Measurements from ENCODE around the gene MARF1. TPM values are rescaled to one million over a fixed set of nuclear protein-coding genes. Genes with fewer than 3 reads are reported as not detected.
"Not testable (repeated sequence)": the region's sequence is repeated elsewhere in the genome, so short reads cannot be mapped to it uniquely, and the experiment has no call there.

The MARF1 gene
- total RNA-seq, 1 experiment from 2014 or later = 57.6 TPM

DNA sequence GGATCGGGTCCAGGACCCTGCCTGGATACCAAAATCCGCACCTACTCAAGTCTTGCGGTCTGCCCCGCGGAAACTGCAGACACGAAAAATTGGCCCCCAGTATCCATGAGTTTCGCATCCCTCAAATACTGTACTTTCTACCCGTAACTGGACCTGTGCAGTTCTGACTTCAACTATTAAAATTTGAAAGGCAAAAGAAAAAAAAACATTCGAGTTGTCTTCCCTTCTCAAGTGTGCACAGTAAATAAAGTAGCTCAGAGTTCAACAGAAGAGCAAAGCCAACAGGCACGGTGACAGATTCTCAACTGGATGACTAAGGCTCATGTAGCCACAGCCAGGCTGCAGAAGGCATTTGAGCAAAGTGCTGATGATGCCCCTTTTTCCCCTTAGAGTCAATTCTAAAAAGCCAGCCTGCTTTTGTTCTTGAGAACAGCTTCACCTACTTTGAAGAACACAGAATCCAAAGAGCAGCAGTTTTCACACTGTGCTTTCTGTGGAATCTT, 32.5 kb downstream of the MARF1 start:
- peaks cover 9% of the 10 kb centered on the region for H3K4me1 Mint-ChIP-seq (ENCODE audit: low read depth, unreplicated experiment)
- H3K4me3 Mint-ChIP-seq (ENCODE audit: low read depth, unreplicated experiment) = no peak overlapping the region
- H3K27ac Mint-ChIP-seq (ENCODE audit: unreplicated experiment) = no peak overlapping the region
- no TSS peak for BruUV-seq (replicated peaks)
- CTCF ChIA-PET = no interaction called here
- H3K9me3 Mint-ChIP-seq (ENCODE audit: low read depth, unreplicated experiment) = no peaks in the 10 kb centered on the region
- TF ChIP-seq, protein P1, sequence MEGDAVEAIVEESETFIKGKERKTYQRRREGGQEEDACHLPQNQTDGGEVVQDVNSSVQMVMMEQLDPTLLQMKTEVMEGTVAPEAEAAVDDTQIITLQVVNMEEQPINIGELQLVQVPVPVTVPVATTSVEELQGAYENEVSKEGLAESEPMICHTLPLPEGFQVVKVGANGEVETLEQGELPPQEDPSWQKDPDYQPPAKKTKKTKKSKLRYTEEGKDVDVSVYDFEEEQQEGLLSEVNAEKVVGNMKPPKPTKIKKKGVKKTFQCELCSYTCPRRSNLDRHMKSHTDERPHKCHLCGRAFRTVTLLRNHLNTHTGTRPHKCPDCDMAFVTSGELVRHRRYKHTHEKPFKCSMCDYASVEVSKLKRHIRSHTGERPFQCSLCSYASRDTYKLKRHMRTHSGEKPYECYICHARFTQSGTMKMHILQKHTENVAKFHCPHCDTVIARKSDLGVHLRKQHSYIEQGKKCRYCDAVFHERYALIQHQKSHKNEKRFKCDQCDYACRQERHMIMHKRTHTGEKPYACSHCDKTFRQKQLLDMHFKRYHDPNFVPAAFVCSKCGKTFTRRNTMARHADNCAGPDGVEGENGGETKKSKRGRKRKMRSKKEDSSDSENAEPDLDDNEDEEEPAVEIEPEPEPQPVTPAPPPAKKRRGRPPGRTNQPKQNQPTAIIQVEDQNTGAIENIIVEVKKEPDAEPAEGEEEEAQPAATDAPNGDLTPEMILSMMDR (IDR thresholded peaks at IDR 0.05; ENCODE audit: unreplicated experiment) = no peak
- no peak for DNase-seq
- H3K36me3 Mint-ChIP-seq (ENCODE audit: insufficient read depth, unreplicated experiment) = peaks cover 44% of the 10 kb centered on the region
- H3K27me3 Mint-ChIP-seq (ENCODE audit: unreplicated experiment) = no peaks in the 10 kb centered on the region
- intact Hi-C loops (cut with micrococcal nuclease; ENCODE audit: unreplicated experiment) = no loop called here

DNA sequence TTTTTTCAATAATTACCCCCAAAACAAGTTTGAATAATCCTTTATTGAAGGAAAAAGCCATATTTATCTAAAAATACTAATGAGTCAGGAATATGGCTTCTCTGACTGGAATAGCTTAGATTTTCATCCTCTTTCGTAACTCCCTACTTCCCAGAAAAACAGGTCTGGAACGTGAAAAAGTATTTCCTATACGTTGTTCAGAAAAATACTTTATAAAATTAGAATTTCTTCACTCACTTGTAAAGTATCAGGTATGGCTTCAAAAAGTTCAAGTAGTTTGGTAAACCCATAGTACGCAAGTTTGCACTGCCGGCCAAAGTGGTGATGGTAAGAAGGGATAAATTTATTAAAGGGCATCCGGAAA, 33.7 kb downstream of the MARF1 start:
- no peaks in the 10 kb centered on the region for H3K27me3 Mint-ChIP-seq (ENCODE audit: unreplicated experiment)
- H3K27ac Mint-ChIP-seq (ENCODE audit: unreplicated experiment) = no peak overlapping the region
- no peak overlapping the region for H3K4me3 Mint-ChIP-seq (ENCODE audit: low read depth, unreplicated experiment)
- CTCF ChIA-PET = no interaction called here
- intact Hi-C loops (cut with micrococcal nuclease; ENCODE audit: unreplicated experiment) = no loop called here
- no TSS peak for BruUV-seq (replicated peaks)
- no peaks in the 10 kb centered on the region for H3K9me3 Mint-ChIP-seq (ENCODE audit: low read depth, unreplicated experiment)
- TF ChIP-seq, protein P1 (IDR thresholded peaks at IDR 0.05; ENCODE audit: unreplicated experiment) = no peak
- no peak for DNase-seq
- peaks cover 9% of the 10 kb centered on the region for H3K4me1 Mint-ChIP-seq (ENCODE audit: low read depth, unreplicated experiment)
- H3K36me3 Mint-ChIP-seq (ENCODE audit: insufficient read depth, unreplicated experiment) = peaks cover 43% of the 10 kb centered on the region

DNA sequence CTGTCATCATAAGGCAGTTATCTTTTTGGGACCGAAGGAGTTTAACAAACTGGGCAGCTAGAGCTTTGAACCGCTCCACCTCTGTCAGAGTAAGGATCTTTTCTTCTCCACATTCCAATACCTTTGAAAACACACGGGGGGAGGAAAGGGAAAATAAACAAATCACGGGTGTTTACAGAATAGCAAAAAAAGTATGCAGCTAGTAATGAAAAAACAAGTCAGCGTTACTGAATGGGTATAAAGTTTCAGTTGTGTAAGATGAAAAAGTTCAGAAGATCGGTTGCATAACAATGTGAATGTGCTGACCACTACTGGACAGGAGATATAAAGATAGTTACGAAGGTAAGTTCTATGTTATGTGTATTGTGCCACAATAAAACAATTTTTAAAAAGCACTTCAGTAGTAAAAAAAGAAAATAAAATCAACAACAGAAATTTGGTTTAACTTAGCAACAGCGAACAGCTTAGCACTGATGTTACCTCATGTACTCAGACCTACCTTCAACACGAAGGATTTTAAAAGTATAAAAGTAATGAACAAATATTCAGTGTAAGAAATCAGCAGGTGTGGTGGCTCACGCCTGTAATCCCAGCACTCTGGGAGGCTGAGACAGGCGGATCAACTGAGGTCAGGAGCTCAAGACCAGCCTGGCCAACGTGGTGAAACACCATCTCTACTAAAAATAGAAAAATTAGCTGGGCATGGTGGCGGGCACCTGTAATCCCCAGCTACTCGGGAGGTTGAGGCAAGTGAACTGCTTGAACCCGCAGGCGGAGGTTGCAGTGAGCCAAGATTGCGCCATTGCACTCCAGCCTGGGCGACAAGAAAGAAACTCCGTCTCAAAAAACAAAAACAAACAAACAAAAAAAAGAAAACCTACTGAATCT, 34.3 kb downstream of the MARF1 start:
- DNase-seq = no peak
- intact Hi-C loops (cut with micrococcal nuclease; ENCODE audit: unreplicated experiment) = no loop called here
- CTCF ChIA-PET = no interaction called here
- Mint-ChIP-seq H3K36me3 (ENCODE audit: insufficient read depth, unreplicated experiment) (peaks cover 36% of the 10 kb centered on the region), H3K27ac (ENCODE audit: unreplicated experiment) (no peak overlapping the region), H3K9me3 (ENCODE audit: low read depth, unreplicated experiment) (no peaks in the 10 kb centered on the region), H3K27me3 (ENCODE audit: unreplicated experiment) (no peaks in the 10 kb centered on the region), H3K4me3 (ENCODE audit: low read depth, unreplicated experiment) (no peak overlapping the region), H3K4me1 (ENCODE audit: low read depth, unreplicated experiment) (peaks cover 4% of the 10 kb centered on the region)
- TF ChIP-seq, protein P1 (IDR thresholded peaks at IDR 0.05; ENCODE audit: unreplicated experiment) = no peak
- BruUV-seq (replicated peaks) = no TSS peak

DNA sequence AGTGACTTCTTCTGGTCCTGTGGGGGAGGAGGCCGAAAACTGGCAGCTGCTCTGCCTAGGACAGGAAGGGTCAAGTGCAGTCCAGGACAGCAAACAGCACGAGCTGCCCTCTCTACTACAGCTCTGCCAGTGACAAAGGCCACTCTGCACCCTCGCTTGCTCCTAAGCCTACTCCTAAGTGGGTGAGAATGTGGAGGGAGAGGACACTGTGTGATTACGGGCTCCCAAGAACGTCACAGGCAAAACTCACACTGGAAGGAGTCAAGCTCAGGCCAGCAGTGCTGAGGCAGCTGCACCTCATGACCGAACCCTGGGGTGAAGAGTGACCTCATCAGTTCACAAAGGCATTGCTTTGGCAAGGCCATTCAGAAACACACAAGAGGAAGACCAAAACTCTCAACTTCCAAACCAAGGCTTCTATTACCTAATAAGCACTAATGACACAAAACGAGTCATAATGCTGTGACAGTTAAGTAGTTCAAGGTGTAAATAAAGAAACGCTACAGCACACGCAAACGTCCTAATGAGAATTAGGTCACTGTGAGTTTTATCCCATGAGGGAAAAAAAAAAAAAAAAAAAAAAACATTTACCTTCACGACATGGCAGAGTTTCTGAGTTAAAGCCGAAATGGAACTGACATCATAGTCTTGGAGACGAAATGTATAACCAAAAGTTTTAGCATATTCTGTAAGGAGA, 35.1 kb downstream of the MARF1 start:
- no TSS peak for BruUV-seq (replicated peaks)
- CTCF ChIA-PET = interaction anchor here (0.8 kb wide), 1 partner anchor 9 kb away, joined by 3 read pairs; no protein-coding TSS in a partner anchor
- no peak for DNase-seq

DNA sequence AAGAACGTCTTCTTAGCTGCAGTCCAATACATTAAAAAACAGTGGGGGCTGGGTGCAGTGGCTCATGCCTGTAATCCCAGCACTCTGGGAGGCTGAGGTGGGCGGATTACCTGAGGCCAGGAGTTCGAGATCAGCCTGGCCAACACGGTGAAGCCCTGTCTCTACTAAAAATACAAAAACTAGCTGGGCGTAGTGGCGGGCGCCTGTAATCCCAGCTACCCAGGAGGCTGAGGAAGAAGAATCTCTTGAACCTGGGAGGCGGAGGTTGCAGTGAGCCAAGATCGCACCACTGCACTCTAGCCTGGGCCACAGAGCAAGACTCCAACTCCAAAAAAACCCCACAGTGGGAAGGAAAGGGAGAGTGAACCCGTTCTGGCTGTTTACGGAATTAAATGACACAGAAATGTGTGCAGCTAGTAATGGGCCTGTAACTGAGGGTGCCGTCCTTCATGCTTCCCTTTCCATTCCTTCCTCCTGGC, 35.7 kb downstream of the MARF1 start:
- CTCF ChIA-PET = interaction anchor here (0.8 kb wide), 1 partner anchor 8 kb away, joined by 3 read pairs; no protein-coding TSS in a partner anchor
- H3K9me3 Mint-ChIP-seq (ENCODE audit: low read depth, unreplicated experiment); BruUV-seq (replicated peaks); H3K27ac Mint-ChIP-seq (ENCODE audit: unreplicated experiment); H3K4me1 Mint-ChIP-seq (ENCODE audit: low read depth, unreplicated experiment); DNase-seq; H3K27me3 Mint-ChIP-seq (ENCODE audit: unreplicated experiment); intact Hi-C loops (cut with micrococcal nuclease; ENCODE audit: unreplicated experiment); H3K4me3 Mint-ChIP-seq (ENCODE audit: low read depth, unreplicated experiment): not testable (repeated sequence)
- peaks cover 34% of the 10 kb centered on the region for H3K36me3 Mint-ChIP-seq (ENCODE audit: insufficient read depth, unreplicated experiment)

More for the DNA sequence above, 35.1 kb downstream of the MARF1 start:
- Mint-ChIP-seq H3K9me3 (ENCODE audit: low read depth, unreplicated experiment) (no peaks in the 10 kb centered on the region), H3K36me3 (ENCODE audit: insufficient read depth, unreplicated experiment) (peaks cover 30% of the 10 kb centered on the region), H3K27ac (ENCODE audit: unreplicated experiment) (no peak overlapping the region), H3K4me1 (ENCODE audit: low read depth, unreplicated experiment) (no peaks in the 10 kb centered on the region), H3K27me3 (ENCODE audit: unreplicated experiment) (no peaks in the 10 kb centered on the region), H3K4me3 (ENCODE audit: low read depth, unreplicated experiment) (no peak overlapping the region)
- TF ChIP-seq, protein P1 (IDR thresholded peaks at IDR 0.05; ENCODE audit: unreplicated experiment) = no peak
- intact Hi-C loops (cut with micrococcal nuclease; ENCODE audit: unreplicated experiment) = no loop called here

Measured in Calu3 (cell line).